NCI-H1694 treated with DMSO at 0.1 percent for 48 hours (cell line): Measurements from ENCODE around the gene TMCC1.

Experiments
- DNase-seq: peaks from one replicate; lab custom pipeline; 2025; lab: John Stamatoyannopoulos, UW

TMCC1 gene

DNA sequence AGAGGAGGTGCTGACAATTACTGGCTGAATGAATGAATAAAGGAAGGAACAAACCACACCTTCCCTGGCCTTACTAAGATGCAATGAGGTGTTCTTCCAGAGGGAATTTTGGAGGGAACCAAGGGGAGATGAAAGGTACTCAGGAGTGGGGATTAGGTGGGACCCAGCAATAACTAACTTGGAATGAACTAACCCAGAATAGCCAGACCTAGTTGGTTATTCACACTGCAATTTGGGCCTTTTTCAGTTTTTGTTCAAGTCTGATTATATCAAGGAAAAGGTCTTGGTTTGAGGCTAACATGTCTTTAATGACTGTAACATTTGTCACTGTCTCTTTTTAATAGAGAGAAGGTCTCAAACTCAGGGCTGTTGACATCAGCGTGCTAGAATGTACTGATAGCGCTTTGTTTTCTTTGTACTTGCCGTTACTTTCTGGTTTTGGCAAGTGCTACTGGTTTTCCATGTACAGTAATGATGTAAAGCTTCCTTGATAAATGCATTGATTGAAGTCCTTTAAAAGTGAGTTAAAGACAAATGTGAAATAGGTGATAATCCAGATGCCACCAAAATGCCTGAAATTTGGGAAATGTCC lies 283.8 kb downstream of the TMCC1 start:
- DNase-seq = no peak

GRCh38 chr3:129608936-129609590 lies 284.4 kb downstream of the TMCC1 start:
- DNase-seq = no peak

GRCh38 chr3:129608087-129608935 lies 285.2 kb downstream of the TMCC1 start:
- peak; percentile 69 for DNase-seq

DNA sequence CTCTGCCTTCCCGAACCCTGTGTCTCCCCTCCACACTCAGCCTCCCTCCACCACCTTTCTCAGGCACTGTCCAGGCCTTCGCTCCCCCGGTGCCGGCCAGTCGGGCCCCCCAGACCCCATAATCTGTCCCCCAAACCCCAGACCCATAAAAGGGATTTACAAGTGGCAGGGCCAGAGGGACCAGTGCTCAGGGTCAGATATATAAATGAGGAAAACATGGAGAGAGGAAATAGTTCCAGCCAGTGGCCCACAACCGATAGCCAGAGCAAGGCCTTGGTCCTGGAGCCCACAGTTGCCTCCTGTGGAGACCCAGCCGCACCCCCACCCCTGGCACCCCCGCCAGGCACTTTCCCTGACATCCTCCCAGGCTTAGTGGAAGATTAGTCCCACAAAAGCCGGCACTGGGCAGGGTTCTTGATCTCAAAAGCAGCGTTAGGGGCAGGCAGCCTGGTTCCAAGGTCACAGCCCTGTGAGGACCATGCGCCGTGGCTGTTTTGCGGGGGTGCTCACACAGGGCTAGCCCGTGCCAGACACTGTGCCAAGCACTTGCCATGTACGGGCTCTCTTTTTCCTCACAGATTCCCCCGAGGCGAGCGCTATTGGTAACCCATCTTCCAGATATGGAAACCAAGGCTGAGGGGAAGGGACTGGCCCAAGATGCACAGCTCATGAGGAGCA lies 286.0 kb downstream of the TMCC1 start:
- no peak for DNase-seq

DNA sequence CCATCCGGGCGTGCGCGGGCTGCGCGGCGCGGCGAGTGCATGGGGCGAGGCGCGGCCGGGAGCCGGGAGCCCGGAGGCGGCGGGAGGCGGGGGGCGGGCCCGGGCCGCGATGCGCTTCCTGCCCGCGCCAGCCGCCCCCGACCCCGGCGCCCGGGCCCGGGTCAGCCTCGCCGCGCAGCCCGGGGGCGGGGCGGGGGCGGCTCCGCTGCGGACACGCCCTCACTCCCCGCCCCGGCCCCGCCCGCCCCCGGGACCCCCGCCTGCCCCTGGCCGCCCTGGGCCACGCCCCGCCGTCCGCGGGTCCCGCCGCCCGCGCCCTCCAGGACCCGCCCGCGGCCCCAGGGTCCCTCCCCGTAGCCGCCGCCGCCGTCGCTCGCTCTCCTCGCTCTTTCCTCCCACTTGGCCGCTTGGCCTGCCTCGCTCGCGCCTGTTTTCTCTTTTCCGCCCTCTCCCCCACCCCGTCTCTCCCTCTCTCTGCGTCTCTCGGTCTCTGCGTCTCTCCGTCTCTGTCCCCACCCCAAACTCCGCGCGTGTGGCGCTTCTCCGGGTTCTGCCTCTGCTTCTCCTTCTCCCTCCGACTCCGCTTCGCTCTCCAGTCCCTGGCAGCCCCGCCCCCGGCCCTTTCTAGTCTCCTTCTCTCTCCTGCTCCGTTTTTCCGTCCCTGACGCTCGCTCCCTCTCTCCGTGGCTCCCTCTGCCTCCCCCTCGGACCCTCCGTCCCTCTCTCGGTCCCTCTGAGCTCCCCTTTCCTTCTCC lies 286.7 kb downstream of the TMCC1 start, which contains the start of gene PLXND1:
Gene PLXND1, minus strand, starts transcription at position 41 of the 755 bp plus-strand sequence. Its CDS starts 37 bp downstream, at position 4.
- DNase-seq = peak; percentile 76

DNA sequence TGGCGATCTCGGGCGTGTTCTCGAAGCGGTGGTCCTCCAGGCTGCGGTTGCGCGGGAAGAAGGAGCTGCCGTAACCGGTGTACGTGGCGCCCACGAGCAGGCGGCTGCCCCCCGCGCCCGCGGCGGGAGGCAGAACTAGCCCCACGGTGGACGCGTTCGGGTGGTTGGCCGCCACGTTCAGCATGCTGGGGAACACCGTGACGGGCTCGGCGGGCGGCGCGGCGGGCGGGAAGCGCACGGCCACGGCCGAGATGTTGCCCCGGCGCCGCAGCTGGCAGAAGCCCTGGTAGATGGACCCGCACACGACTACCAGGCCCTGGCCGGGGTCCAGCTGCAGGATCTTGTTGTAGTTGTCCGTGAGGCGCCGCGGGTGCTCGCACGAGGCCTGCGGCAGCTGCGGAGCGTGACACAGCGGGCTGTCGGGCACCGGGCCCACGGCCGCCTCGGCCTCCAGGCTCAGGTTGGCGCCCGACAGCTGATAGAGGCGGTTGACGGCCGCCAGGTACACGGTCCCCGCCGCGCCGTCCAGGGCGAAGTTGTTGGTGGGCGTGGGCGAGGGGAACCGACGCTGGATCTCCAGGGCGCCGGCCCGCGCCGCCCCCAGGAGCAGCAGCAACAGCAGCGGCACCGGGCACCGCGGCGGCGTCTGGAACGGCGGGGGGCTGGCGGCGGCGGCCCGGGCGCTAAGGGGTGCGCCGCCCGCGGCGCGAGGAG lies 287.4 kb downstream of the TMCC1 start:
- DNase-seq = no peak

DNA sequence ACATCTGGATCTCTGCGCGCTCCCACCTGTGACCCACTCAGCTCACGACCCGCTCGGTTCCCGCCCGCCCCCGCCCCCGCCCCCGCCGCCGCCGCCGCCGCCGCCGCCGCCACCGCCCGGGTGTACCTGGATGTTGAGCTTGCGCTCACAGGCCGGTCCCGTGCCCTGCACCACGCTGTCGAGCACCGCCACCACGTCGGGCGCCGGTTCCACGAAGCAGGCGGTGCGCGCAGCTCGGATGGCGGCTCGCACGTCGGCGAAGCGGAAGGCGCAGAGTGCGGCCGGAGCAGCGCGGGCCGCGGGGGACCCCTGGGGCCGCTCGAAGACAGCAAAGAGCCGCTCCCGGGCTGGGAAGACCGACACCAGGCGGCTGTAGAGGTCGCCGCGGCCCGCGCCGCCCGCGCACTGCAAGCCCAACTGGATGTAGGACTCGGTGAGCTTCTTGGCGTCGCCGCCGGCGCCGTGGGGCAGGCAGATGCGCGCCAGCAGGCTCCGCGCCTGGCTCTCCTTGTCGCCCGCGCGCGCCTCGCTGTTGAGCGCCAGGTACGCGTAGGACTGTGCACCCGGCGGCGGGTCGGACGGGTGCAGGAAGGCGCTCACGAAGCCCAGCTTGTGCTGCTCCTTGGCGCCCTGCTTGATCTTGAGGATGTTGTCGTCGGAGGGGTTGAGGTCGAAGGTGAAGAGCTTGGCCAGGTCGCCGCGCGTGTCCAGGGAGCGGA lies 288.1 kb downstream of the TMCC1 start:
- DNase-seq = peak; percentile 48

- DNase-seq = no peak
Observed at GRCh38 chr3:129604767-129605166, 288.7 kb downstream of the TMCC1 start.

GRCh38 chr3:129603991-129604749 lies 289.3 kb downstream of the TMCC1 start:
- DNase-seq = no peak

DNA sequence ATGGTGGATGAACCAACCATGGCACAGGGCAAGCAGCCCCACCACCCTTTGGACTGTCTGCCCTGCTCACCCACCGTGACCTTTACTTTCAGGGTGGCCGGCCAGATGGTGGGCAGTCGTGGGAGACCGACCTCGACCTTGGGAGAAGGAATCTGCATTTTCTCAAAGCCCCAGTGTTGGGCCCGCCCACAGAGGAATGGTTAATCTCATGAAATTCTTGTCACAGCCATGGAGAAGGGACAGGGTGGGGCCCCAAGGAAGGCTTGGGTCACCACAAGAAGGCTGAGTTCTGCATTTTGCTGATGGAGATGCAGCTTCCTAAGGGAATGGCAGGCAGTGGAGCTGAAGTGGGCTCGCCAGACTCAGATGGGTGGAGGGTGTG lies 290.0 kb downstream of the TMCC1 start:
- no peak for DNase-seq

GRCh38 chr3:129602730-129603560 lies 290.6 kb downstream of the TMCC1 start:
- no peak for DNase-seq

DNA sequence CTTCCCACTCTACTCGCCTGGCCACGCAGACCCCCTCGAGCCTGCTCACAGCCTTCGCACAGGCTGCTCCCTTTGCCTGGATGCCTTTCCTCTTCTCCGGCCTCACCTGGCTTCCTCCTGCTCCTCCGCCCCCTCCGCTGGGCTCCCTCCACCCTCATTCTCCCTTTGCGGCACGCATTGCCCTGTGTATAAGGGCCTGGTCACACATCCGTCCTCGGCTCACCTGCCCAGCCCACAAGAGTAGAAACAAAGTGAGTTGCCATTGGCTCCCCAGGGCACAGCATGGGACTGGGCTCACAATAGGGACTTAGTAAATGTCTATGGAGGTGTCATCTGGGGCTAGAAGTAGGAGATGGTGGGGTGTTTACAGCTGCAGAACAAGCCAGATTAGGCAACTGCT lies 291.2 kb downstream of the TMCC1 start:
- no peak for DNase-seq

- DNase-seq = no peak
Observed at GRCh38 chr3:129601713-129602112, 291.8 kb downstream of the TMCC1 start.

- no peak for DNase-seq
Observed at GRCh38 chr3:129600348-129600747, 293.2 kb downstream of the TMCC1 start.

- DNase-seq = no peak
Observed at GRCh38 chr3:129599607-129600006, 293.9 kb downstream of the TMCC1 start.

DNA sequence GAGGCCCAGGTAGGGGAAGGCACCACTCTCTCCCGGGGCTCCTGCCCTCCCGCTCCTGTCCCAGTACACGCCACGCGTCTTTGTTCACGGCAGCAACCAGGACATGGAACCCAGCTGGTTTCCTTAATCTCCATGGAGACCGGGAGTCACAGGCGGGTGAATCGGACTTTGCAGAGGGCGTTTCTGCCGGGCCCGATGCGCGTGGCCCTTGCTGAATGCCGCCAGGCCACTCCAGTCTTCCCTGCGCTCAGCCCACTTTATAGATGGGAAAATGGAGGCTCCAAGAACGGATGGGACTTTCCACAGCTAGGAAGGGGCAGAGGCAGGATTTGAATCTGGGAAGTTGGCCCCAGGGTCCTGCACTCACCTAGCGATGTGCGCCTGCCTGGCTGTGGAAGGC lies 294.4 kb downstream of the TMCC1 start:
- DNase-seq = no peak

DNA sequence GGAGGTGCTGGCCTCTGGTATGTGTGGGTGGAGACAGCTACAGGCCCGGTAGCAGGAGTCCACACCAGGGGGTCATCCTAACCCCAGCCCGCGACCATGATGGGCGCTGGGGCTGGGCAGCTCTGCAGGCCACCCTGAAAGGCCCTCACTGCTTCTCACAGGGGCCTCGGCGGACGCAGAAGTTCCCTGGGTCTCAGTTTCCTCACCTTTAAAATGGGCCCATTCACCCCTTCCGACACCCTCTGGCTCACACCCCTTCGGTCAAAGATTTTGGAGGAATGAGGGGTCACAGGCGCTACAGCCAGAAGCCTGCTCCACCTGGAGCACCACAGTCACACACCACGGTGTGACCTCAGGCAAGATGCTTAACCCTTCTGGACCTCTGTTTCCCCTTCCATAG lies 295.0 kb downstream of the TMCC1 start:
- no peak for DNase-seq

GRCh38 chr3:129598000-129598381 lies 295.5 kb downstream of the TMCC1 start:
- no peak for DNase-seq
